Parathyroid adenoma (tissue), 2 donors: ENCODE measurements around the gene SSC4D.

ENCODE experiments used
- H2AFZ ChIP-seq: fragments of 300-600 bp; sonication (generic); one replicate; pipeline ENCODE4 v1.7.0; 2017; ENCODE audit warnings: antibody characterized with exemption, mild to moderate bottlenecking
- H3K27ac ChIP-seq: fragments of 300-600 bp; sonication (generic); one replicate; pipeline ENCODE4 v1.7.0; 2017
- H3K27me3 ChIP-seq: fragments of 300-600 bp; sonication (generic); one replicate; pipeline ENCODE4 v1.7.0; 2017; ENCODE audit warnings: low read length; ENCODE audit not compliant: control insufficient read depth, insufficient read depth
- H3K36me3 ChIP-seq: fragments of 300-600 bp; sonication (generic); one replicate; pipeline ENCODE4 v1.7.0; 2017; ENCODE audit warnings: low read length; ENCODE audit not compliant: control insufficient read depth, insufficient read depth
- H3K4me1 ChIP-seq: fragments of 300-600 bp; sonication (generic); one replicate; pipeline ENCODE4 v1.7.0; 2017; ENCODE audit warnings: control low read depth
- H3K4me2 ChIP-seq: fragments of 300-600 bp; sonication (generic); one replicate; pipeline ENCODE4 v1.7.0; 2017; ENCODE audit warnings: low read length
- H3K4me3 ChIP-seq: fragments of 300-600 bp; sonication (generic); one replicate; pipeline ENCODE4 v1.7.0; 2017; ENCODE audit warnings: low read depth, low read length
- H3K79me2 ChIP-seq: fragments of 300-600 bp; sonication (generic); one replicate; pipeline ENCODE4 v1.7.0; 2017; ENCODE audit warnings: control low read depth
- H3K9ac ChIP-seq: fragments of 300-600 bp; sonication (generic); one replicate; pipeline ENCODE4 v1.7.0; 2017; ENCODE audit warnings: mild to moderate bottlenecking
- H3K9me3 ChIP-seq: fragments of 300-600 bp; sonication (generic); one replicate; pipeline ENCODE4 v1.7.0; 2017; ENCODE audit warnings: low read length; ENCODE audit not compliant: control insufficient read depth
- CTCF ChIP-seq: fragments of 300-600 bp; sonication (generic); IDR thresholded peaks from one replicate; pipeline ENCODE4 v1.7.0; 2017; ENCODE audit warnings: antibody characterized with exemption, mild to moderate bottlenecking
- donor health status: primary hyperparathyroidism.

The SSC4D gene

GRCh38 chr7:76377186-76377918 lies 32.1 kb downstream of the SSC4D start:
- TF ChIP-seq CTCF: no peak
- Histone ChIP-seq H3K4me3 (no peak overlapping the region), H3K4me2 (no peak overlapping the region), H3K9ac (no peak overlapping the region), H2AFZ (peak overlapping the region; percentile 27), H3K36me3 (no peaks in the 10 kb centered on the region), H3K27me3 (no peaks in the 10 kb centered on the region), H3K27ac (peak overlapping the region; percentile 17), H3K4me1 (peaks cover 10% of the 10 kb centered on the region), H3K9me3 (no peaks in the 10 kb centered on the region), H3K79me2 (no peaks in the 10 kb centered on the region)

- Histone ChIP-seq H3K4me2 (no peak overlapping the region), H3K27ac (no peak overlapping the region), H3K9ac (no peak overlapping the region), H3K27me3 (no peaks in the 10 kb centered on the region), H3K9me3 (no peaks in the 10 kb centered on the region), H3K36me3 (no peaks in the 10 kb centered on the region), H3K79me2 (no peaks in the 10 kb centered on the region), H2AFZ (no peak overlapping the region), H3K4me3 (no peak overlapping the region), H3K4me1 (peaks cover 7% of the 10 kb centered on the region)
- TF ChIP-seq CTCF: no peak
Measured at GRCh38 chr7:76375251-76375650, 34.2 kb downstream of the SSC4D start.

GRCh38 chr7:76372984-76373833 lies 36.3 kb downstream of the SSC4D start:
- Histone ChIP-seq H3K36me3 (no peaks in the 10 kb centered on the region), H3K4me1 (peaks cover 8% of the 10 kb centered on the region), H3K9ac (no peak overlapping the region), H3K27ac (no peak overlapping the region), H3K79me2 (no peaks in the 10 kb centered on the region), H2AFZ (peak overlapping the region; percentile 1), H3K4me2 (no peak overlapping the region), H3K9me3 (no peaks in the 10 kb centered on the region), H3K27me3 (no peaks in the 10 kb centered on the region), H3K4me3 (no peak overlapping the region)
- TF ChIP-seq CTCF: no peak

GRCh38 chr7:76371396-76371795 lies 38.1 kb downstream of the SSC4D start:
- H3K9me3 ChIP-seq: no peaks in the 10 kb centered on the region
- no peak for TF ChIP-seq CTCF
- no peaks in the 10 kb centered on the region for H3K79me2 ChIP-seq
- no peaks in the 10 kb centered on the region for H3K27me3 ChIP-seq
- no peak overlapping the region for H2AFZ ChIP-seq
- no peak overlapping the region for H3K9ac ChIP-seq
- H3K36me3 ChIP-seq: no peaks in the 10 kb centered on the region
- peaks cover 8% of the 10 kb centered on the region for H3K4me1 ChIP-seq
- H3K4me2 ChIP-seq: no peak overlapping the region
- no peak overlapping the region for H3K4me3 ChIP-seq
- no peak overlapping the region for H3K27ac ChIP-seq
